GM18909 (cell line): ENCODE results near the gene CADM2.

Experiments used
- ATAC-seq: cut with Tn5 transposase; IDR thresholded peaks from one replicate; pipeline ENCODE4 v1.9.1; 2021; ENCODE audit warnings: mild to moderate bottlenecking; ENCODE audit not compliant: unreplicated experiment, poor library complexity

Gene CADM2

GRCh38 chr3:85525264-85525663, 566.5 kb downstream of the CADM2 start:
- no peak for ATAC-seq

- no peak for ATAC-seq
Measured at GRCh38 chr3:85533586-85533985, 574.8 kb downstream of the CADM2 start.

GRCh38 chr3:85535517-85535916, 576.7 kb downstream of the CADM2 start:
- ATAC-seq: no peak

GRCh38 chr3:85539232-85539631, 580.4 kb downstream of the CADM2 start:
- no peak for ATAC-seq

- no peak for ATAC-seq
Measured at GRCh38 chr3:85554153-85554552, 595.4 kb downstream of the CADM2 start.

GRCh38 chr3:85560088-85560785, 601.4 kb downstream of the CADM2 start:
- no peak for ATAC-seq

GRCh38 chr3:85567071-85567676, 608.4 kb downstream of the CADM2 start:
- peak; percentile 64 for ATAC-seq

- ATAC-seq: no peak
Measured at GRCh38 chr3:85570819-85571218, 612.0 kb downstream of the CADM2 start.

GRCh38 chr3:85571835-85572234, 613.0 kb downstream of the CADM2 start:
- no peak for ATAC-seq

GRCh38 chr3:85572426-85572825, 613.6 kb downstream of the CADM2 start:
- ATAC-seq: no peak

GRCh38 chr3:85572978-85573377, 614.2 kb downstream of the CADM2 start:
- ATAC-seq: no peak

- no peak for ATAC-seq
Measured at GRCh38 chr3:85574006-85574705, 615.4 kb downstream of the CADM2 start.

- ATAC-seq: peak; percentile 83
Measured at GRCh38 chr3:85576091-85576690, 617.4 kb downstream of the CADM2 start.

- no peak for ATAC-seq
Measured at GRCh38 chr3:85576697-85577200, 618.0 kb downstream of the CADM2 start.

- ATAC-seq: peak; percentile 77
Measured at GRCh38 chr3:85584779-85585356, 626.1 kb downstream of the CADM2 start.

GRCh38 chr3:85586018-85586417, 627.2 kb downstream of the CADM2 start:
- ATAC-seq: no peak

- ATAC-seq: no peak
Measured at GRCh38 chr3:85589145-85589544, 630.4 kb downstream of the CADM2 start.

GRCh38 chr3:85591451-85591850, 632.7 kb downstream of the CADM2 start:
- ATAC-seq: no peak

GRCh38 chr3:85592256-85592655, 633.5 kb downstream of the CADM2 start:
- ATAC-seq: no peak

GRCh38 chr3:85594676-85595075, 635.9 kb downstream of the CADM2 start:
- ATAC-seq: no peak

- ATAC-seq: no peak
Measured at GRCh38 chr3:85603378-85603777, 644.6 kb downstream of the CADM2 start.
